H1 (cell line): ENCODE measurements around the gene THOC7. TPM values are rescaled to one million over a fixed set of nuclear protein-coding genes. Genes with fewer than 3 reads are reported as not detected.

Source experiments
- CHD7 ChIP-seq: fragments of 300-600 bp; sonication (generic); IDR thresholded peaks from 2 replicates; pipeline ENCODE4 v1.7.1; 2012; ENCODE audit warnings: low read length, moderate library complexity, mild to moderate bottlenecking, inconsistent platforms; ENCODE audit not compliant: insufficient replicate concordance
- SRF ChIP-seq: IDR thresholded peaks from 2 replicates; pipeline ENCODE4 v1.6.1; 2011; ENCODE audit warnings: mild to moderate bottlenecking, low read depth, low read length, moderate library complexity
- polyA plus RNA-seq, 7 experiments: library from polyadenylated mRNA; depleted of rRNA in 3 of 7; stranded (reverse) in 5 of 7; unstranded in 2 of 7; fragments of >200 nt in 5 of 7; fragments of 200-250 nt in 2 of 7; gene quantifications; 1 replicate in 5 of 7; 2 replicates in 1 of 7; 4 replicates in 1 of 7; pipeline versions ENCODE4 v1.2.1 to v1.2.3, GENCODE V29; 2011 to 2013; ENCODE audit warnings: missing spikeins in 2 of 7, mixed read lengths in 2 of 7
- total RNA-seq: library from RNA; stranded (reverse); fragmentation: NEBNext Ultra II Directional; extraction: Animal tissue kit (Norgen Biotek cat#: 25700); gene quantifications from 2 replicates; pipeline ENCODE4 v1.2.1, GENCODE V29; 2021

Gene THOC7
- total and polyA plus RNA-seq, 2 of the 8 experiments (the other 6 are each of a cell fraction or from before 2014, with no cell fraction given) = 18.7 to 74.0 TPM

GRCh38 chr3:63808633-63809032 is 55.0 kb downstream of the THOC7 start (continued):
- no peak for TF ChIP-seq CHD7
- no peak for TF ChIP-seq SRF
